Aorta (tissue), 5 donors: ENCODE measurements around the gene SCARB1. TPM values are rescaled to one million over a fixed set of nuclear protein-coding genes. Genes with fewer than 3 reads are reported as not detected.

ENCODE experiments used
- ATAC-seq: fragments of 200-7000 bp; cut with Tn5 transposase; one replicate; pipeline ENCODE4 v1.9.1; 2022; ENCODE audit warnings: moderate library complexity; ENCODE audit not compliant: low FRiP score
- DNase-seq, 2 donors: peaks; one replicate each; pipeline ENCODE4 v3.0.0-alpha.2; 2020
- H3K27ac ChIP-seq, 2 donors: one replicate each; pipeline ENCODE4 v1.5.1; 2013; ENCODE audit warnings: low read length in 2 of 2, mild to moderate bottlenecking in 2 of 2, moderate library complexity in 2 of 2, control low read depth in 1 of 2, inconsistent platforms in 1 of 2, low read depth in 1 of 2
- H3K27me3 ChIP-seq, 2 donors: one replicate each; pipeline ENCODE4 v1.6.1; 2013; ENCODE audit warnings: control low read depth in 1 of 2, low read length in 1 of 2, mild to moderate bottlenecking in 1 of 2, moderate library complexity in 1 of 2; ENCODE audit not compliant: insufficient read depth in 2 of 2, control insufficient read depth in 1 of 2
- H3K36me3 ChIP-seq, 2 donors: one replicate each; pipeline ENCODE4 v1.6.1; 2013; ENCODE audit warnings: control low read depth in 1 of 2, low read length in 1 of 2, mild to moderate bottlenecking in 1 of 2; ENCODE audit not compliant: insufficient read depth in 2 of 2, control insufficient read depth in 1 of 2
- H3K4me1 ChIP-seq, 2 donors: one replicate each; pipeline ENCODE4 v1.6.1; 2013; ENCODE audit warnings: low read length in 2 of 2, control low read depth in 1 of 2, mild to moderate bottlenecking in 1 of 2, moderate library complexity in 1 of 2; ENCODE audit not compliant: insufficient read depth in 2 of 2, control insufficient read depth in 1 of 2
- H3K4me3 ChIP-seq, 2 donors: one replicate each; pipeline ENCODE4 v1.5.1; 2013; ENCODE audit warnings: low read length in 2 of 2, control low read depth in 1 of 2, mild to moderate bottlenecking in 1 of 2
- H3K9me3 ChIP-seq: one replicate; pipeline ENCODE4 v1.6.1; 2013; ENCODE audit warnings: mild to moderate bottlenecking, low read length; ENCODE audit not compliant: control insufficient read depth
- WGBS, 2 donors: extraction: QIAGEN DNeasy Blood & Tissue Kit; methylation state at CpG; one replicate each; pipeline ENCODE4 v1.1.7; 2013; 5-methylcytosine and 5-hydroxymethylcytosine counted together
- intact Hi-C, 2 donors: fragments of 100-400 bp; cut with DNase I; formaldehyde crosslinking; loops; one replicate each; pipeline versions ENCODE4 v1.14.2 to v1.15.0; 2022
- polyA plus RNA-seq, 2 donors: library from polyadenylated mRNA; stranded (reverse); fragments of 200-250 nt; gene quantifications; one replicate each; pipeline ENCODE4 v1.2.3, GENCODE V29; 2013
- total RNA-seq, 2 donors: library from RNA; stranded (reverse); fragmentation: NEBNext Ultra II Directional; extraction: Animal tissue kit (Norgen Biotek cat#: 25700); gene quantifications; one replicate each; pipeline ENCODE4 v1.2.1, GENCODE V29; 2021
- donor health status: healthy with polysubstance abuse.
- donor health status: Bipolar disorder and iron deficiency.
- donor health status: DM: no; HTN: no; CAD: no.
- donor health status: DM: no; HTN: no; CAD: no.
- donor health status: DM: yes; HTN: yes; CAD: no.

SCARB1 gene
- total and polyA plus RNA-seq, 4 donors: 6.6 to 38.5 (median 11.9) TPM

DNA sequence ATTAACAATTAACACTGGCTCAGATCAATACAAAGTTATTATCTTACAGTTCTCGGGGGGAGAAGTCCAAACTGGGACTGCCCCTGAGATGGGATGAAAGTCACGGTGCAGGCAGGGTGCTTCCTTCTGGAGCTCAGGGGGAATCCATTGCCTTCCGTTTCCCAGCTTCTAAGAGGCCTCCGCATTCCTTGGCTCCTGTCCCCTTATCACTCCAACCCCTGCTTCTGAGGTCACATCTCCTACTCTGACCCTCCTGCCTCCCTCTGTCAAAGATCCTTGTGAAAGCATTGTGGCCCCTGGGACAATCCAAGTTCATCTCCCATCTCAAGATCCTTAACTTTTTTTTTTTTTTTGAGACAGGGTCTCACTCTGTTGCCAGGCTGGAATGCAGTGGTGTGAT lies 30.8 kb downstream of the SCARB1 start:
- ATAC-seq (no peak), DNase-seq (no peak)
- Histone ChIP-seq H3K36me3 (no peaks in the 10 kb centered on the region), H3K4me1 (no peaks in the 10 kb centered on the region), H3K27me3 (no peaks in the 10 kb centered on the region), H3K27ac (no peak overlapping the region), H3K4me3 (no peak overlapping the region), H3K9me3 (no peaks in the 10 kb centered on the region)
- WGBS, 2 donors: 56 to 72% methylated on average over 4 of the region's 4 CpGs
- intact Hi-C loops: no loop called here

DNA sequence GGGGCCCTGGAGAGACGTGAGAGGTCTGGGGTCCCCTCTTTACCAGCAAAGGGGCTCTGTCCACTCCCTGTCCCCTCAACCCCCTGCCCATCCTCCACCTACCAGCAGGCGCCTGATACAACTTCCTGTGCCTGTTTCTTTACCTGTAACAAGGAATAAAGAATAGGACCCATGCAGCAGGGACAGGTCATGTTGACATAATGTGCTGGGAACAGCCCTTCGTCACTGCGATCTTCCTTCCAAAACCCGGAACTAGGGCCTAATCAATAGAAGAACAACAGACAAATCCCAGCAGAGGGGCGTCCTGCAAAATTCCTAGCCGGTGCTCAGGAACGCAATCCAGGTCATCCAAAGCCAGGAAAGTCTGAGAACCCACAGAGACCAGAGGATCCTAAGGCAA lies 32.1 kb downstream of the SCARB1 start:
- WGBS, 2 donors: 96% methylated on average over 8 of the region's 8 CpGs
- H3K9me3 ChIP-seq: no peaks in the 10 kb centered on the region
- ATAC-seq (no peak), DNase-seq (no peak)
- no peaks in the 10 kb centered on the region for H3K4me1 ChIP-seq
- no peaks in the 10 kb centered on the region for H3K36me3 ChIP-seq
- H3K27me3 ChIP-seq: no peaks in the 10 kb centered on the region
- H3K27ac ChIP-seq: no peak overlapping the region
- intact Hi-C loops: no loop called here
- no peak overlapping the region for H3K4me3 ChIP-seq

GRCh38 chr12:124830306-124830705 lies 33.4 kb downstream of the SCARB1 start:
- no peaks in the 10 kb centered on the region for H3K4me1 ChIP-seq
- no peaks in the 10 kb centered on the region for H3K36me3 ChIP-seq
- WGBS, 2 donors: 97 to 98% methylated on average over 6 of the region's 6 CpGs
- DNase-seq (no peak), ATAC-seq (no peak)
- H3K27me3 ChIP-seq: no peaks in the 10 kb centered on the region
- intact Hi-C loops: no loop called here
- no peak overlapping the region for H3K4me3 ChIP-seq
- no peaks in the 10 kb centered on the region for H3K9me3 ChIP-seq
- H3K27ac ChIP-seq: no peak overlapping the region

DNA sequence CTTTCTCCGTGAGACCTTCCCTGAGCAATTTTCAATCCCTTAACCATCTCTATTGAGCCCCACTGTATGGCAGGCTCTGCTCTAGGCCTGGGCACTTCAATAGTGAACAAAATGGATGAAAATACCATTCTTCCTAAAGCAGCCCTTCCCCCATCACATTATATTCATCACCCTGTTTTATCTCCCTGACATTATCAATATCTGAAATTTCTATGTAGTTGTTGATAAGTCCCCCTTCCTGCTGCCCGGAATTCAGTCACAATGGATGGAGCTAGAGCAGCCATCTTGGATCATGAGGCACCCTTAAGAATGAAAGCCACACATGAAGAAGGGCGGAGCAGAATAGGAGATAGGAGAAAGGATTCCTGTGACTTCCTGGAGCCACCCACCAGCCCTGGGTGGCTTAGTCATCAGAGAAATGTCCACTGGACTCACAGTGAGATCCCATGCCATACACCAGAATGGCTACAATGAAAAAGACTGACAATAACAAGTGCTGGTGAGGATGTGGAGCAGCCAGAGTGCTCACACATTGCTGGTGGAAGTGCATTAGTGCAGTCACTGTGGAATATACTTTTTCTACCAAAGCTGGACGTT lies 33.9 kb downstream of the SCARB1 start:
- ATAC-seq: no peak
- Histone ChIP-seq H3K36me3 (no peaks in the 10 kb centered on the region), H3K4me3 (no peak overlapping the region), H3K4me1 (no peaks in the 10 kb centered on the region), H3K27ac (no peak overlapping the region), H3K27me3 (no peaks in the 10 kb centered on the region), H3K9me3 (no peaks in the 10 kb centered on the region)
- intact Hi-C loops: no loop called here
- 96 to 97% methylated on average over 4 of the region's 4 CpGs for WGBS, 2 donors
- DNase-seq: no peak

- Histone ChIP-seq H3K4me3 (no peak overlapping the region), H3K9me3 (no peaks in the 10 kb centered on the region), H3K27ac (no peak overlapping the region), H3K4me1 (no peaks in the 10 kb centered on the region), H3K27me3 (no peaks in the 10 kb centered on the region), H3K36me3 (no peaks in the 10 kb centered on the region)
- intact Hi-C loops: no loop called here
- DNase-seq (no peak), ATAC-seq (no peak)
- WGBS, 2 donors: 78 to 87% methylated on average over 9 of the region's 9 CpGs
Observed at GRCh38 chr12:124829008-124829707, 34.5 kb downstream of the SCARB1 start.

DNA sequence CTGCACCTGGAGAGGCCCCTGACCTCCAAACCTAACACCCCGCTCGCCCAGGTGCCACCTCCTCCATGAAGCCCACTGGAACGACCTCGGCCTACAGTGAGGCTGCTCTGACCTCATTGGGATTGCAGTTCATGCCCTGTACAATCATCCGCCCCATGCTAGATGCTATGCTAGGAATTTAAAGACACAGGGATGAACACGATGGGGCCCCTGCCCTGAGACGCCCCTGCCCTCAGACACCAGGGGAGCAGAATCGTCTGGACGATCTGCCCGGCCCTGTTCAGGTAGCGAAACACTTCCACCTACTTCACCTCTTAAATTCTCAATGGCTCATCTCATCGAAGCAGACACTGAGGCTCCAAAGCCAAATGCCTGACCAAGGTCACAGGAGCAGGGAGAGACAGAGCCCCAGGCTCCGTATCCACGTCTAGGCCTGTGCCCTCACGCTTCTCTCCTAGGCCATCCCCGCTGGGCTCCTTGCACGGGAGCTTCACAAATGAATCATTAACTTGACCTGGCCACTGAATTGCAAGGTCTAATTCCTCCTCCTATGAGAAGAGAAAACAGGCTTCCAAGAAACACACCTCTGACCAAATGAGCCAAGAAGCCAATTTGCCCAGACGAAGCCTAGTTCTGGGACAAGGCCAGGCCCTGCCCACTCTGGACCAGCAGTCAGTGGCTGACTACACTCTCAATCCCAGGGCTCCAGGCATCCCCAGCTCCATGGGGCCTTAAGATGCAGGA lies 35.2 kb downstream of the SCARB1 start:
- no peak for ATAC-seq
- H3K4me3 ChIP-seq: no peak overlapping the region
- intact Hi-C loops: no loop called here
- no peaks in the 10 kb centered on the region for H3K9me3 ChIP-seq
- H3K4me1 ChIP-seq: no peaks in the 10 kb centered on the region
- no peaks in the 10 kb centered on the region for H3K27me3 ChIP-seq
- DNase-seq: no peak
- no peaks in the 10 kb centered on the region for H3K36me3 ChIP-seq
- 78 to 79% methylated on average over 18 of the region's 18 CpGs for WGBS, 2 donors
- H3K27ac ChIP-seq: no peak overlapping the region

- H3K4me1 ChIP-seq: no peaks in the 10 kb centered on the region
- H3K9me3 ChIP-seq: no peaks in the 10 kb centered on the region
- no peaks in the 10 kb centered on the region for H3K27me3 ChIP-seq
- intact Hi-C loops: no loop called here
- no peak overlapping the region for H3K4me3 ChIP-seq
- ATAC-seq (no peak), DNase-seq (no peak)
- 88 to 89% methylated on average over 15 of the region's 15 CpGs for WGBS, 2 donors
- H3K27ac ChIP-seq: no peak overlapping the region
- H3K36me3 ChIP-seq: no peaks in the 10 kb centered on the region
Observed at GRCh38 chr12:124827588-124828184, 36.0 kb downstream of the SCARB1 start.

- Histone ChIP-seq H3K4me1 (no peaks in the 10 kb centered on the region), H3K9me3 (no peaks in the 10 kb centered on the region), H3K4me3 (no peak overlapping the region), H3K36me3 (no peaks in the 10 kb centered on the region), H3K27ac (no peak overlapping the region), H3K27me3 (no peaks in the 10 kb centered on the region)
- WGBS, 2 donors: 94% methylated on average over 8 of the region's 8 CpGs
- no peak for ATAC-seq
- no peak for DNase-seq
- intact Hi-C loops: no loop called here
Observed at GRCh38 chr12:124824195-124824594, 39.5 kb downstream of the SCARB1 start.
